SK-N-SH (cell line): ENCODE results near the gene PLXNA4.

Source experiments
- CHD2 ChIP-seq: fragments of 150-350 bp; IDR thresholded peaks from 2 replicates; pipeline ENCODE4 v1.6.1; 2018; ENCODE audit warnings: low read length; ENCODE audit not compliant: partially characterized antibody
- CTCF ChIP-seq: fragments of 200-600 bp; sonication (generic); IDR thresholded peaks from 2 replicates; pipeline ENCODE4 v1.6.1; 2017; ENCODE audit warnings: antibody characterized with exemption, mild to moderate bottlenecking, moderate library complexity
- NFIC ChIP-seq: IDR thresholded peaks from 2 replicates; pipeline ENCODE4 v1.4.0; 2012; ENCODE audit warnings: borderline replicate concordance
- TAF1 ChIP-seq: IDR thresholded peaks from 2 replicates; pipeline ENCODE4 v1.6.1; 2012; ENCODE audit warnings: low read depth, mild to moderate bottlenecking, low read length, moderate library complexity, borderline replicate concordance

DNA sequence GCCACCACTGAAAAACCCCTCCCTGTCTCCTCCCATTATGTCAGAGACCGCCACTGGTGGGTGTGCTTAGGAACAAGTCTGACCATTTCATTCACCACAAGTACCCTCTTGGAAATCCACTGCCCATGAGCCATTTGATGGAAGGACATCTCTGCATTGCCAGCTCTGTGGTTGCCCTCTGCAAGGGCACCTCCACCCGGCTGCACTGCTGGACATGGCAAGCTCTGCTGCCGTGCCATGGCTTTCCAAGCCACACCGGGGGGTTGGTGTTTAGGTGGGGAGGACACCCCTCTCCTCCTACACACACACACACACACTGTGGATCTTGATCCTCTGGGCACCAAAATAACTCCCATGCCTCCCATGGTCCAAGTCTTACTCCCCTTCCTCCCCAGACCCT lies 5.2 kb upstream of the PLXNA4 start:
- TF ChIP-seq CTCF (no peak), NFIC (no peak), TAF1 (no peak), CHD2 (no peak)
